Pancreas (tissue), 10 donors: ENCODE measurements around the gene PPIF. TPM values are rescaled to one million over a fixed set of nuclear protein-coding genes. Genes with fewer than 3 reads are reported as not detected.

Experiments
- ATAC-seq, 4 donors: fragments of 200-7000 bp; cut with Tn5 transposase; one replicate each; pipeline versions ENCODE4 v1.8.0 to v1.9.1; 2020; ENCODE audit warnings: mild to moderate bottlenecking in 4 of 4, moderate library complexity in 4 of 4
- DNase-seq, 6 donors: peaks; one replicate each; pipeline ENCODE4 v3.0.0-alpha.2; 2020
- FAIRE-seq: peaks from 2 replicates; lab custom pipeline; 2012; peaks lifted over from hg19 to GRCh38; lab: Jason Lieb, UNC
- H3K27ac ChIP-seq, 4 donors: fragments of 200-600 bp; sonication (generic); 1 replicate in 3 of 4; 2 replicates in 1 of 4; pipeline versions ENCODE4 v1.5.0 to v1.8.0; 2020
- H3K27me3 ChIP-seq, 4 donors: fragments of 200-600 bp; one replicate each; pipeline ENCODE4 v1.8.0; 2021
- H3K36me3 ChIP-seq, 3 donors: fragments of 200-600 bp; sonication (generic) in 1 of 3; one replicate each; pipeline versions ENCODE4 v1.5.0 to v1.8.0; 2020 to 2021
- H3K4me1 ChIP-seq, 3 donors: fragments of 200-600 bp; one replicate each; pipeline ENCODE4 v1.8.0; 2021
- H3K4me3 ChIP-seq, 4 donors: fragments of 200-600 bp; sonication (generic) in 2 of 4; one replicate each; pipeline versions ENCODE4 v1.5.0 to v1.8.0; 2020 to 2021
- H3K9me3 ChIP-seq, 4 donors: fragments of 200-600 bp; one replicate each; pipeline ENCODE4 v1.8.0; 2021
- WGBS, 2 donors: extraction: QIAGEN DNeasy Blood & Tissue Kit; methylation state at CpG; one replicate each; pipeline ENCODE4 v1.1.7; 2013; 5-methylcytosine and 5-hydroxymethylcytosine counted together
- intact Hi-C, 3 donors: fragments of 100-400 bp; cut with DNase I; formaldehyde crosslinking; loops; one replicate each; pipeline versions ENCODE4 v1.11.1 to v1.14.2; 2022
- polyA plus RNA-seq, 2 donors: library from polyadenylated mRNA; stranded (reverse); fragments of 200-250 nt; gene quantifications; one replicate each; pipeline ENCODE4 v1.2.3, GENCODE V29; 2013
- total RNA-seq, 6 donors: library from RNA; stranded (reverse); fragmentation: NEBNext Ultra II Directional in 4 of 6; extraction: Animal tissue kit (Norgen Biotek cat#: 25700) in 4 of 6; gene quantifications; one replicate each; pipeline versions ENCODE4 v1.2.1 to v1.2.4, GENCODE V29; 2021 to 2023
- TF ChIP-seq, protein P1 (sequence below), 4 donors: fragments of 200-600 bp; sonication (generic) in 3 of 4; IDR thresholded peaks; one replicate each; pipeline versions ENCODE4 v1.5.0 to v1.8.0; 2021; ENCODE audit warnings: antibody characterized with exemption in 4 of 4
- donor health status: healthy with polysubstance abuse.
- donor health status: DM: no; HTN: no; CAD: no; lungs with moderate emphysema.
- donor health status: DM: no; HTN: no; CAD: no.
- donor health status: control.
- donor health status: control.
- donor health status: Bipolar disorder and iron deficiency.
- donor health status: DM: yes; HTN: yes; CAD: no.
- donor health status: DM: no; HTN: no; CAD: no.
- donor health status: DM: no; HTN: no; CAD: no.
- donor health status: DM: yes; HTN: yes; CAD: no.

PPIF gene
- total and polyA plus RNA-seq, 8 donors, result 21.2 to 61.8 (median 42.0) TPM

DNA sequence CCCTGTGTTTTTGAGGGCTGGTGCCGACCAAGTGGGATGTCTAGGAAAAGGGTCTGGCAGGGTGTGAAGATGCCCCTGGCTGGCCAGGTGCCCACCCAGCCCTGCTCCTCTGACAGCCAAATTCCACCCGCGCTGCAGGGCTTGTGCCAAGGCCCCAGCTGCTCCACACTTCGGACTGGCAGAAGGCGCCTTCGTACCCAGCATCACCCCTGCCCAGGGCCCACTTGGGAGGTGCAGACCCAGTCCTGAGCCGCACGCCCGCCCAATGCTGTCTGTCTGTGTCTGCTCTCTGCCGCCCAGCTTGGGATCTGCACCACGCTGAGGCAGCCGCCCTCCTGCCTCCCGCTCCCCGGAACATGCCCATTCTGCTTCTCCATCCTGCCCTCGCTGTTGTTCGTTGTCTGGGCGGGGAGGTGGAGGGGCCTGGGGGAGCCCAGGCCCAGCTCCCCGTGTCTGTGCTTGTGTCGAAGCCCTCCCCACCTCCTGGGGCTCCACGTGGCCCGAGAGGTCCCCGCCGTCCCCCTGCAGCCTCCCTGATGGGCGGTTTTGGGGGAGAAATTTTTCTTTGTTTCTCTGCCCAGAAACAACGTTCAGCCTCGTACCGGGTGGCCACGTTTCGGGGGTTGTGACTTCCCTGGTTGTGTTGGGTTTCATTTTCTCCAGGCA lies 36.9 kb upstream of the PPIF start:
- Histone ChIP-seq H3K27me3 (no peaks in the 10 kb centered on the region), H3K36me3 (peaks cover 7 to 68% (median 24%) of the 10 kb centered on the region in 3 donors), H3K4me3 (no peak overlapping the region), H3K27ac (no peak overlapping the region), H3K4me1 (no peaks in the 10 kb centered on the region), H3K9me3 (no peaks in the 10 kb centered on the region)
- ATAC-seq (no peak), DNase-seq (peak in 2 of 6 donors; percentile 30 to 68), FAIRE-seq (no peak)
- TF ChIP-seq, protein P1, sequence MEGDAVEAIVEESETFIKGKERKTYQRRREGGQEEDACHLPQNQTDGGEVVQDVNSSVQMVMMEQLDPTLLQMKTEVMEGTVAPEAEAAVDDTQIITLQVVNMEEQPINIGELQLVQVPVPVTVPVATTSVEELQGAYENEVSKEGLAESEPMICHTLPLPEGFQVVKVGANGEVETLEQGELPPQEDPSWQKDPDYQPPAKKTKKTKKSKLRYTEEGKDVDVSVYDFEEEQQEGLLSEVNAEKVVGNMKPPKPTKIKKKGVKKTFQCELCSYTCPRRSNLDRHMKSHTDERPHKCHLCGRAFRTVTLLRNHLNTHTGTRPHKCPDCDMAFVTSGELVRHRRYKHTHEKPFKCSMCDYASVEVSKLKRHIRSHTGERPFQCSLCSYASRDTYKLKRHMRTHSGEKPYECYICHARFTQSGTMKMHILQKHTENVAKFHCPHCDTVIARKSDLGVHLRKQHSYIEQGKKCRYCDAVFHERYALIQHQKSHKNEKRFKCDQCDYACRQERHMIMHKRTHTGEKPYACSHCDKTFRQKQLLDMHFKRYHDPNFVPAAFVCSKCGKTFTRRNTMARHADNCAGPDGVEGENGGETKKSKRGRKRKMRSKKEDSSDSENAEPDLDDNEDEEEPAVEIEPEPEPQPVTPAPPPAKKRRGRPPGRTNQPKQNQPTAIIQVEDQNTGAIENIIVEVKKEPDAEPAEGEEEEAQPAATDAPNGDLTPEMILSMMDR (IDR thresholded peaks at IDR 0.05), result no peak
- WGBS, 2 donors, result 88 to 91% methylated on average over 29 of the region's 29 CpGs
- intact Hi-C loops, result no loop called here

DNA sequence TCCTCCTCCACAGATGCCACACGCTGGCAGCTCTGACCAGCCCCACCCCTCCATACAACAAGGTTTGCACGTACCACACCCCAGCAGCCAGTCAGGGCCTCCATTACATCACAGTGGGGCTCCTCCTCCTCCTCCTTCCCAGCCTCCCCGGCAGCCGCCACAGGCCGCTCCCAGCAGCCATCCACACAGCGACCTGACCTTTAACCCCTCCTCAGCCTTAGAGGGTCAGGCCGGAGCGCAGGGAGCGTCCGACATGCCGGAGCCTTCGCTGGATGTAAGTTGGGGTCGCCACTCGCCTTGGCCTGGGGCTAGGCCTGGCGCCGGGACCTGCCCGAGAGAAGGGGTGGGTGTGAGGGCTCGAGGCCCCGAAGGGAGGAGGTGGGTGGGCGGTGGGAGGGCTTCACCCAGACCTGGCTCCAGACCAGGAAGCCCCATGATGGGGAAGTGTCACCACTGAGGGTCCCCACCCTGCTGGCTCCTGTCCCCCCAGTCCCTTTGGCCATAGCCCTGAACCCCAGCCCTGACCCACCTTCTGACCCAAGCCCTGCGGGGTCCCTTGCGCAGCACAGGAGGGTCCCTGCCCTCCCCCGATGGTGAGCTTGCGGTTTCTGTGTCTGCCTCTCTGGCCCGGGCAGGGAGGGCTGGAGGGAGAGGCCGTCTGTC lies 36.2 kb upstream of the PPIF start:
- H3K27ac ChIP-seq, result no peak overlapping the region
- peaks cover 2 to 61% (median 22%) of the 10 kb centered on the region in 3 donors for H3K36me3 ChIP-seq
- FAIRE-seq (no peak), DNase-seq (peak in 2 of 6 donors; percentile 18 to 80), ATAC-seq (peak in 1 of 4 donors; percentile 15)
- TF ChIP-seq, protein P1 (IDR thresholded peaks at IDR 0.05), result no peak
- H3K27me3 ChIP-seq, result no peaks in the 10 kb centered on the region
- WGBS, 2 donors, result 88 to 90% methylated on average over 24 to 26 of the region's 26 CpGs
- H3K4me3 ChIP-seq, result no peak overlapping the region
- intact Hi-C loops, result no loop called here
- no peaks in the 10 kb centered on the region for H3K9me3 ChIP-seq
- no peaks in the 10 kb centered on the region for H3K4me1 ChIP-seq

DNA sequence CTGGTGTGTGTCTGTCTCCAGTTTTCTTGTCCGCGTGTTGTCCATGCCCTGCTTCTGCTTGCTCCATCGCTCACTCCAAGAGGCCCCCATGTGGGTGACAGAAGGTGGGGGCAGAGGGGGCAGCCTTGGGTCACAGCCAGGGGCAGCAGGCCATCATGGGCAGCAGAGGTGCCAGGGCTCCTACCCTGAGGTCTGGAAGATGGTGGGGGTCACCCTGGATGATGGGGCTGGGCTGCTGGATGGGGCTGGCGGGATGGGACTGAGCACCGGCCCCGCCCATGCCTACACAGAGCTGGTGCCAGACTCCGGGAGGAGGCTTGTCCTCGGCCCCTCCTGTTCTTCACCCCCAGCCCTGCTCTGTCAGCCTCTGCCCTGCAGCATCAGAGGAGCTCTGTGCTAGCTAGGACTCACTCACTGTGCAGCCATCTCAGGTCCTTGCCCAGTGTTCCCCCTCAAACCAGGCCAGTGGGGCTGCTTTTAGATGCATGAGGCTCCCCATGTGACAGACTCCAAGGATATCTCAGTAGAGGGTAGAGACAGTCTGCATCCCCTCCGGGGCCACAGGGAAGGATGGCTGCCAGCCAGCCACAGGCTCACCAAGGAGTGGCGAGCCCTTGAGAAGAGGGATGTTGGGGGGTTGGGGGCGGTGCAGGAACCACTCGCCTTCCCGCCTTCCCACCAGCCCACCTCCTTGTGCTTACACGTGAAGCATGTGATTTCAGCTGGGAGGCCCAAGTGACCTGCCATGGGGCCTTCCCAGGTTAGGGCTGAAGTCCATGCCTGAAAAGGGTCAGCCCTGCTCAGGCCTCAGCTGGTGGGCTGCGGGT lies 35.5 kb upstream of the PPIF start:
- DNase-seq (peak in 2 of 6 donors; percentile 21 to 69), FAIRE-seq (no peak), ATAC-seq (peak in 1 of 4 donors; percentile 6)
- Histone ChIP-seq H3K27ac (no peak overlapping the region), H3K36me3 (peaks cover 0 to 53% (median 19%) of the 10 kb centered on the region in 3 donors), H3K4me3 (no peak overlapping the region), H3K4me1 (no peaks in the 10 kb centered on the region), H3K27me3 (no peaks in the 10 kb centered on the region), H3K9me3 (no peaks in the 10 kb centered on the region)
- intact Hi-C loops, result no loop called here
- TF ChIP-seq, protein P1 (IDR thresholded peaks at IDR 0.05), result no peak
- 88 to 97% methylated on average over 15 of the region's 15 CpGs for WGBS, 2 donors

DNA sequence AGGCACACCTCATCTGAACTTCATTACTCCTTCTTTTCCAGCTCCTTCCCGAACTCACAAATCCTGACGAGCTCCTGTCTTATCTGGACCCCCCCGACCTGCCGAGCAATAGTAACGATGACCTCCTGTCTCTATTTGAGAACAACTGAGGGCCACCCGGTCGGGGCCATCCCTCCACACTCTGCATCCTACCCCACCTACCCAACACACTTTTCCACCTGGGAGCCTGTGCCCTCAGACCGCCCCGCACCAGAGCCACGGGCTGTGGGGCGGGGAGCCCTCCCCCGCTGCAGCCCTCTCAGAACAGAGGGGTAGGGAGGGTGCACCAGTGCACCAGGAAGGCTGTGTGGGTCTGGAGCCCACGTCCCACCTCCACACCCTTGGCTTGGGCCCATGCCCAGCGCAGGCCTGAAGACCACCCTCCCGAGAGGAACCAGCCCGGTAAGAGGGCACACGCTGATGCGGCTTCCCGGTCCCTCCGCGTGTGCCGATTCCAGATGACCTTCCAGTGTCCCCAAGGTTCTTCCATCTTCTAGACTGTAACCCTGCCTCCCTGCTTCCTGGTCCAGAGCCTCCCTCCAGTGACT lies 34.6 kb upstream of the PPIF start:
- FAIRE-seq (no peak), DNase-seq (peak in 2 of 6 donors; percentile 25 to 65), ATAC-seq (no peak)
- no peaks in the 10 kb centered on the region for H3K27me3 ChIP-seq
- TF ChIP-seq, protein P1 (IDR thresholded peaks at IDR 0.05), result no peak
- H3K4me3 ChIP-seq, result no peak overlapping the region
- WGBS, 2 donors, result 90 to 97% methylated on average over 22 of the region's 22 CpGs
- no peak overlapping the region for H3K27ac ChIP-seq
- peaks cover 0 to 46% (median 15%) of the 10 kb centered on the region in 3 donors for H3K36me3 ChIP-seq
- intact Hi-C loops, result no loop called here
- H3K4me1 ChIP-seq, result no peaks in the 10 kb centered on the region
- no peaks in the 10 kb centered on the region for H3K9me3 ChIP-seq
